HG03439 (cell line): ENCODE measurements around the gene RBP5.

ENCODE experiments used
- ATAC-seq: cut with Tn5 transposase; IDR thresholded peaks from one replicate; pipeline ENCODE4 v1.9.1; 2021; ENCODE audit warnings: mild to moderate bottlenecking, moderate library complexity; ENCODE audit not compliant: unreplicated experiment

RBP5 gene

DNA sequence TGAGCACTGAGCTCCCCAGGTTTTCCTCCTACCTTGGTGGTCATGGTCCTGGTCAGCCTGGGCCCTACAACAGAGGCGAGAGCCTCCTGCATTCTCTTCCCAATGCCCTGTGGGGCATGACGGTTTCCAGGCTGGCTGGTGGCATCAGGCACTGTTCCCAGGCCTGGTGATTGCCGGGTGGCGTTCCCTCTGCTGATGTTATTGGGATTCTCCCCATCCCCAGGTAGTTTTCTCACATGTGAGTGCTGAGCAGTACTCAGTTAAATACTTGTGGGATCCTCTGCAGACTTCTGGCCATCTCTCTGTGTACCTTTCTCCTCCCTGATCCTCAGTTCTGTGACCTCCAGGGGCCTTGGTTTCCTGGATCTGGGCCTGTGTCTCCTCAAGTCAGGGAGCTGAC, 52.2 kb downstream of the RBP5 start:
- ATAC-seq, result no peak

GRCh38 chr12:7075939-7076338, 52.8 kb downstream of the RBP5 start:
- ATAC-seq, result no peak

DNA sequence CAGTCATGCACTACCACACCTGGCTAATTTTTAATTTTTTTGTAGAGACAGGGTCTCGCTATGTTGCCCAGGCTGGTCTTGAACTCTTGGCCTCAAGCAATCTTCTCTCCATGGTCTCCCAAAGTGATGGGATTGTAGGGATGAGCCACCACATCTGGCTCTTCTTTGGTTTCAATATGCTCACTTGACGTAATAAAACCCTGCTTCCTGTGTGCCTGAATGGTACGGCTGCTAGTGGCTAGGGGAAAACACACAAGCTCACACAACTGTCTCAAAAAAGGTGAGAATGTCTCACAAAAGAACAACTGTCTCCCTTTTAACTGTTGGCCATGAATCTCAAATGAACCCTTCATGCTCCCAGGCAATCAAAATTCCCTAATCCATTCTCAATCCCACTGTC, 53.2 kb downstream of the RBP5 start:
- ATAC-seq, result no peak

- no peak for ATAC-seq
Observed at GRCh38 chr12:7073946-7074345, 54.7 kb downstream of the RBP5 start.
